Measurements from ENCODE around the gene YTHDF1.
"Not testable (repeated sequence)": the region's sequence is repeated elsewhere in the genome, so short reads cannot be mapped to it uniquely, and the experiment has no call there.

YTHDF1 gene

DNA sequence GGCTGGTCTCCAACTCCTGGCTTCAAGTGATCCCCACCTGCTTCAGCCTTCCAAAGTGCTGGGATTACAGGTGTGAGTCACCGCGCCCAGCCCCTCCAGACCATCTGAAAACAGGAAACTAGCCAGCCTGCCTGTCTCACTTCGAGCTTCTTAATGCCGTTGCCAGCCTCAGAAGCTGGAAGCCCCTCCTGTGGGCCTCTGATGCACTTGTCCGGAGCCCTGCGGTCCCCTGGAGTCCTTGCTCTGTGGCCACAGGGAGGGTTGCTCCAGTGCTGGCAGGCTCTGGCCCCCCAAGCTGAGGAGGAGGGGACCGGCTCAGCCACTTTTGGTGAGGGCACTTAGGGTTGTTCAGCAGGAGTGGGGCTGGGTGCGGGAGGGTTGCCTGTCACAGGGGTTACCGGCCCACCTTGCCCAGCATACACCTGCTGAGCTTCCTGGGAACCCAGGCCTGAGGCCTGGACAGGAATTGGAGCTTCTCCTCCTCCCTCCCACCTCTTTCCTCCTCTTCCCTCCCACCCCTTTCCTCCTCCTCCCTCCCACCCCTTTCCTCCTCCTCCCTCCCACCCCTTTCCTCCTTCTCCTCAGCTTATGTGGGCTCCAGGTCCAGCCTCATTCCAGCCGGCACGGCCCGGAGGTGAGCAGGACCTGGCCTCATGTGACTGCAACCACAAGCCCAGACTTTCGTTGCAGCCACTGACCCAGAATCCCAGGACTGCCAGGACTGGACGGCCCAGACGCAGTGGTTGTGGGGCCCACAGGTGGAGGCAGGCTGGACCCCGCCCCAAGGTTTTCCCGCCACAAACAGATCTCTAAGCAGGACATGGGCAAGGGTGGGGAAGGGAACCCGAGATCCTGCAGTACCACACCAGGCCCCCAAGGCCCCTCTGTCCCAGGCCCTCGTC is 10.4 kb upstream of the YTHDF1 start:
- no peak for DNase-seq (ENCODE audit: low read depth)

DNA sequence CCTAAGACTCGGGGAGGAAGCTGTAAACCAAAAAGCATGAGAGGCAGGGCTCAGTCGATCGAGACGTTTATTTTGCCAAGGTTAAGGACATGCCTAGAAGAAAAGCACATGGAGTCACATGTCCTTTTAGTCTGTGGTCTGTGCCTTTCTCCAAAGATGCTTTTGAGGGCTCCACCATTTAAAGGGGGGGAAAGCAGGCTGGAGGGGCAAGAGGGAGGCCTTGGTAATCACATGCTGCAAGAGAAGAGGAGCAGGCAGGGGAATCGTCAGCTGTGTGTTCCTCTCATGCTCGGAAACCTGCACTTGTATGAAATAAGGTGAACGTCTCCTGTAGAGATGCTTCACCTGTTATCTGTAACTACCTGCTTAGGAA is 9.1 kb upstream of the YTHDF1 start:
- DNase-seq (ENCODE audit: low read depth): no peak

DNA sequence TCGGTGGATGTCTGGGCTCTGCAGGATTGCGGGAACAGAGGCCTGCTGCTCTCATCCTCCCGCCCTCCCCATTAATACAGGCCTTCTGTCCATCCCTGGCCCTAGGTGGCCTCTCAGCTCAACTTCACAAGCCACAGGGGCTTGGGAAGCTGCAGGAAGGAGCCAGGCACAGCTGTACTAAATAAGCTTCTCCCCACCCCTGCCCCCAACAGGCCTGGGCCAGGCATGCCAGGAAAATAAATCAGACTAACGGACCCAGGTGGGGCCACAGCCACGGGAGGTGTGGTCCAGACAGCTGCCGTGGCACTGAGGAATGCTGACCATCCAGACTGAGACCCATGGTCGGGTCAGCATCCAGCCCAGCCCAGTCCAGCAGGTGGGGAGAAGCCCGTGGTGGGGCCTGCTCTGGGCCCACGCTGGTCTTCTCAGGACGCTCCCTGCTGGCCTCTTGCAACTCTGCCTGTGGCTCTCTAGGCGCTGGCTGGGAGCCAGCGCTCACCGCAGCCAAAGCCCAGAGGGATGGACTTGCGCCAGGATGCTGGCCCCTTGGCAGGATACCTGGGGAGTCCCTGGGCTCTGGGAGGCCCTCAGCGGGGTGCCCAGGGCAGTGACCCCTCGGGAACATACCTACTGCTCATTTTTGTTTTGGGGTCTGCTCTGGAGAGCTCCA is 8.6 kb upstream of the YTHDF1 start:
- no peak for DNase-seq (ENCODE audit: low read depth)

DNA sequence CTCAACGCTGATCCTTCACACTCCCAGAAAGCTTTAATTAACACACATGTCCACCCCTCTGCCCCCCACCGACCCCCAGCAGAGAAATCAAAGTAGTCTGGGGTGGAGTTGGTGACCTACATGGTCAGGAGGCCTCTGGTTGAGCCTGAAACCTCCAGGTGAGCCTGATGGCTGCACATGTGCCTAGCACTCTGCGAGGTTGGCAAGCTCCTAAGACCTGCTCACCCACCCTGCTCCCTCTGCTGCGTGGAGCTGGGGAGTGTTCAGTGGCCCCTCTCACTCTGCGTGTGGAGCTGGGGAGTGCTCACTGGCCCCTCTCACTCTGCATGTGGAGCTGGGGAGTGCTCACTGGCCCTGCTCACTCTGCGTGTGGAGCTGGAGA is 7.9 kb upstream of the YTHDF1 start:
- DNase-seq (ENCODE audit: low read depth): no peak

DNA sequence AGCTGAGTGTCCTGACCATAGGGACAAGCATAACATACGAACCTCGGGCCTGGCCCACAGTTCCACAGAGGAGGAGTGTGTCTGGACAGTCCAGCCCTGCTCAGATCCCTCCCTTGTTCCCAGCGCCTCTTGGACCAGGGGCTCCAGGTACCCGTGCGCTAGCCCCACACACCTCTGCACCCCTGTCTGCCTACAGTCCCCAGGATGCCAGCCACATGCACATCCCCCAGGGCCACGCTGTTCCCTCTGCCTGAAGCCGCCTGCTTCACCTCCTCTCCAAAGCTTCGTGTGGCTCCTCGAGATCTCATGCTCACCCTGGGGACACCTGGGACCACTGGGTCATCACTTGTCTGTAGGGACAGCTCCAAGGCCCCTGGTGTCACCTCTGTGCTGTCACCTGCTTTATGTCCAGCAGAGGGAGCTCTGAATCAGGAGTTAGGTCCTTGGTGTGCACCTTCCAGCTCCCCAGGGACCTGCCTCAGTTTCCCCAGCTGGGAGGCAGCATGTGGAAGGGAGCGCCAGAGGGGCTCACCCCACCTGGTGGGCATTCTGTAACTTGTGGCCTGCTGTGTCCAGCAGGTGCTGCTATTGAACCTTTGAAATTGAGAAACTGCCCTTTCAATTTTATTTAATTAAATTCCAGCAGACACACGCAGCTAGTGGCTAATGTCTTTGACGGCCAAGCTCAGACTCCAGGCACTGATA is 7.3 kb upstream of the YTHDF1 start:
- no peak for DNase-seq (ENCODE audit: low read depth)

DNA sequence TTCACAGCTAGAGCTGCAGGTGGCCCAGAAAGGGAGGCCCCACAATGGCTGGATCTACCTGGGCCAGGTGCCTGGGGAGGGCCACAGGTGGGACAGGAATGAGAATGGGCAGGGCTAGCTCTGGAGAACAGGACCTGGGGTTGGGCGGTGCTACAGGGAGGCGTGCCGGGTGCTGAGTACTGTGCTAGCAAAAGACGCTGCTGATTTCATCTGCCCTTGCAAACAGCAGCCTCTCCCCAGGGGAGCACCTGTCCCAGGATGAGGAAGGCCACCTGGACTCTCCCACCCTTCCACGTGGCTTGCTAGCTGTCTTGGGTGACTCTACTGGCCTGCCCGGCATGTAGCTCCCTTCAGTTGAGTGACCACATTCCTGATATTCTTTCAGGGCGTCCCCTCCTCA is 6.6 kb upstream of the YTHDF1 start:
- no peak for DNase-seq (ENCODE audit: low read depth)

DNA sequence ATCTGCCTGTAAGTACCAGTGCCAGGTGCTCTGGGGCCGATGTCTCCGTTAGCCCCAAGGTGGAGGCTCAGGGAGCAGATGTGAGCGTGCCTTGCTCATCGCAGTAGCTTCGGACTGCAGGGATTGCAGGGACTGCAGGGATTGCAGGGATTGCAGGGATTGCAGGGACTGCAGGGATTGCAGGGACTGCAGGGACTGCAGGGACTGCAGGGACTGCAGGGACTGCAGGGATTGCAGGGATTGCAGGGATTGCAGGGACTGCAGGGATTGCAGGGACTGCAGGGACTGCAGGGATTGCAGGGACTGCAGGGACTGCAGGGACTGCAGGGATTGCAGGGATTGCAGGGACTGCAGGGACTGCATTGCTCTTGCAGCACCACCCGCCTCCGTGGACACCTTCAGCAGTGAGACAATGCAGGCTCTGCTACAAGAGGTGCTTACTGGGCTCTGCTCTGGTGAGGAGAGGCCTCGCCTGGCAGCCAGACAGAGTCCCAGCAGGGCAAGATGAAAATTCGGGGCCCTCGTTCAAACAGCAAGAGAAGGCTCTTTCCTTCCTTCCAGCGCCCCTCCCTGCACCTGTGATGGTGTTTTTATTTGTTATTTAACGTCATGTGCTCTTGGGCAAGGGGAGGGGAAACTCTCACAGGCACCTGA is 5.6 kb upstream of the YTHDF1 start:
- DNase-seq (ENCODE audit: low read depth): not testable (repeated sequence)

DNA sequence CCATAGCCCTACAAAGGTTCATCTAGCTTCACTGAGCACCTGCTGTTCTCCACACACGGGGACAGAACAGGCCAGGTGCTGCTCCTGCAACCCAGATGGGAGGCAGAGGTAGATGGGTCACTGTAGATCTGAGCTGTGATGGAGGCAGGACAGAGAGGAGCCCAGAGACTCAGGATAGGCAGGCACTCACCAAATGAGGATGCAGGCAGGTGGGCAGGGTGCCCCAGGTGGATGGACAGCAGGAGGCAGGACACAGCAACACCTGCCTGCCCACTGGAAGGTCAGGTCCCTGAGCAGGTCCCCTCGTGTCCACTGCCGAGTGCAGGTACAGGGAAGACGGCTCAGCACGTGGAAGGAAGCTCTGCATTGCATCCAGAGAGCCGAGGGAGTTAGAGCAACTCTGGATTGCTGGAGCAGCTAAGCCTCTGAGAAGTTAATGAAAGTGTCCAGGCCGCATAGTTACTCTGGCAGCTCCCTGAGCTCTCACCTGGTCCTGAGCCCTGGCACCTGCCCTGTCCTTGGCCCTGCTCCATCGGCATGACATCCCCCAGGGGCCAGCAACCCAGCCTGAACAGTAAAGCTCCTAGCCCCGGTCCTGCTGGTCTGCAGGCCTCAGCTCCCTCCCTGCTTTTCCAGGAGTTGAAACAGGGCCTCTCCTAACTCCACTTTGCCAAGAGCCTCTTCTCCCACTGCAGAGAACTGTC is 4.9 kb upstream of the YTHDF1 start:
- DNase-seq (ENCODE audit: low read depth): no peak

DNA sequence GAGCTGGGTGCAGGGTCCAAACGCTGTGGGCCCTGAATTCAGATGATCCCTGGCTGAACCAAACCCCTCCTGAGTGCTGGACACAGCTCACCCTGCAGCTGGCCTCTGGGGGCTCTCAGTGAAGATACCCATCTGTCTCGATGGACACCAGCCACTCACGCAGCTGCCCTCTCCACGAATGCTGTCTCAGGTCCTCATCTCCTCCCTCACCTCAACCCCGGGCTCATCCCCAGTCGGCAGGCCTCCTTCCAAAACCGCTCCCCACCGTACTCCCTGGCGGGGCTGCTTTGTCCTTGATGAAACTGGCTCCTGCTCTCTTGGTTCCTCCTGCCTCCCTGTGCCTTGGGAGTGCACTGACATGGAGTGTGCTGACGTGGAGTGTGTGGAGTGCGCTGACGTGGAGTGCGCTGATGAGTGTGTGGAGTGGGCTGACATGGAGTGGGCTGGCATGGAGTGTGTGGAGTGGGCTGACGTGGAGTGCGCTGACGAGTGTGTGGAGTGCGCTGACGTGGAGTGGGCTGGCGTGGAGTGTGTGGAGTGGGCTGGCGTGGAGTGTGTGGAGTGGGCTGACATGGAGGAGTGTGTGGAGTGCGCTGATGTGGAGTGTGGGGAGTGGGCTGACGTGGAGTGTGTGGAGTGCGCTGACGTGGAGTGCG is 4.1 kb upstream of the YTHDF1 start:
- DNase-seq (ENCODE audit: low read depth): no peak

DNA sequence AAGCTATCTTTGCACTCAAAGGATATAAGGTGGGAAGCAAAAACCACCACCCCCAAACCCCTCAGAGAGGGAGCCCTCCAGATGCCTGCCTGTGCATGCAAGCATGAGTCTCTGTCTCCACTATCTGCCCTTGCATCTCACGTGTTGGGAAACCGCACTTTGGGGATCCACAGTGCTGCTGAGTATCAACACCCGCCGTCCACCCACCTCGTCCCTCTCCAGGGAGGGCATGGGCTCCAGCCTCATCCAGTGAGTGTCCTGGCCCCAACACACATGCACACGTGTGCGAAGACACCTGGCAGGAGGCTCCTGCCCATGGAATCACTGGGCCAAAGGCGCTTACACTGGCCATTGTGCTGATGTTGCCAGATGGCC is 3.5 kb upstream of the YTHDF1 start:
- no peak for DNase-seq (ENCODE audit: low read depth)

DNA sequence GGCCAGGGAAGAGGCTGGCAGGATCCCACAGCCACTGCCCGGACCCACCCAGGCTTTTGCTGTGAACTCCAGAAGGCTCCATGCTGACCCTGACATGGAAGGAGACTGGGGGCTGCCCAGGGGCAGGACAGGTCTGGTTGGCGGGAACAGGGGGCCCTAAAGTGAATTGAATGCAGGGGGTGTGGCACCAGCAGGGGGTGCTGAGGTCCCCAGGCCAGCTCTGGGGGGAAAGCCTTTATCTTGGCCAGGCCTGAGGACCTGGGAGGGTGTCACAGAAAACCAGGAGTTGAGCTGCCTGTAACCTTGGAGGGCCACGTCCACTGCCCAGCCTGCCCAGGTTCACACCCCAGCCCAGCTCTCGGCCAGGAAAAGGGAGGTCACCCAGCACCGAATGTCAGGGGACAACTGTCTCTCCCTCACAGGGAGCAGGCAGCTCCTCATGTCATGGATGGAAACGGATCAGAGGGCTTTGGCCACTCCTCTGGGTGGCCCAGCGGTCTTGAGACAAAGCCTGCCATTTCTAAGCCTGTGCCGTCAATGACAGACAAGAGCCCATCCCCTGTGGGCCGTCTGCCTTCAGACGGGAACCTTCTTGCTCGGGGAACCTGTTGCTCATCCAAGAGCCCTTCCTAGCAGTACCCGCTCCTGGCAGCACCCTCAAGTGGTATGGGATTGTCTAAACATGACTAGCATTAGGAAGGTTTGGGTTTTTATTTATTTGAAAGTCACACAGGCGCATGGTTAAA is 2.9 kb upstream of the YTHDF1 start:
- no peak for DNase-seq (ENCODE audit: low read depth)

DNA sequence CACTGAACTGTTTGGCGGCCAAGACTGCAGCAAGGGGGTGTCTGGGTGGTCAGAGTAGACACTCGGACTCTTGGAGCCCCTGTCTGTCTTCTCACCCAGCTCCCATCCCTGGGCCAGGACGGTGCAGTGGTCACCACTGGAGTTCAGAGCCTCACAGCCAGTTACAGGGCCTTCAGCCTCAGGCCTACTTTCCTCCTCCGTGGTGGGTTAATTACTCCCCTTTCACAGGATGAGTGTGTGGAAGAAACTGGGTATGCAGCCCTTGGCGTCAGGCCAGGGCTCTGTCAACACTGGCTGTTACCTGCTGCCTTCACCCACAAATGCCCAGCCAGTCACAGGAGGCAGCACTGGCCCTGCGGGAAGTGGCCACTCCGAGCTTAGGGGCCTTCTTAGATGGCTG is 1.8 kb upstream of the YTHDF1 start:
- no peak for DNase-seq (ENCODE audit: low read depth)

DNA sequence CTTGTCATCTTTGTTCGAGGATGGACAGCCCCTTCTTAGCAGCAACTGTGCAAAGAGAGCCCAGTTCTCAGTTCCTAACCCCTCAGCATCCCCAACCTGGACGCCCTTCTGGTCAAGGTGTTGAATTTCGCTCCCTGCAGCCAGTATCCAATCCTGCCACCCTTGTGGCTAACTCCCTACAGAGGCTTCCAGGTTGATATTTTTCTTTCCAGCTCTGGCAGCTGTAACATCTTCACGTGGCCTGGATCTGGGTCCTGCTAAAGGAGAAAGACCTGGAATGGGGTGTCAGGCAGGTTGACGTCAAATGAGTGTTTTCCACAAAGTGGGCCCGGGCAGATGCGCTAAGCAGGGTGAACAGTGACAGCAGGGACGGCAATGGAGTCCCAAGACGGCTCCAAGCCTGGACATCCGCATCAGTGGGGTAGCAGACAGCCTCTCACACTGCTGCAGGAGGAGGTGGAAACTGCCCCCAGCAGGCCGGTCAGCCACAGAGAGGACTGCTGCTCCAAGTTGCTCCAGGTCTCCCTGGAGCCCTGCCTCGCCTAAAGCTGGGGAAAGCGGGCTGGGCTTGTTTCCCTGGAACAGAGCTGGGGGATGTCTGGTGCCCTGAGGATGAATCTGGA is 1.0 kb upstream of the YTHDF1 start:
- DNase-seq (ENCODE audit: low read depth): no peak

DNA sequence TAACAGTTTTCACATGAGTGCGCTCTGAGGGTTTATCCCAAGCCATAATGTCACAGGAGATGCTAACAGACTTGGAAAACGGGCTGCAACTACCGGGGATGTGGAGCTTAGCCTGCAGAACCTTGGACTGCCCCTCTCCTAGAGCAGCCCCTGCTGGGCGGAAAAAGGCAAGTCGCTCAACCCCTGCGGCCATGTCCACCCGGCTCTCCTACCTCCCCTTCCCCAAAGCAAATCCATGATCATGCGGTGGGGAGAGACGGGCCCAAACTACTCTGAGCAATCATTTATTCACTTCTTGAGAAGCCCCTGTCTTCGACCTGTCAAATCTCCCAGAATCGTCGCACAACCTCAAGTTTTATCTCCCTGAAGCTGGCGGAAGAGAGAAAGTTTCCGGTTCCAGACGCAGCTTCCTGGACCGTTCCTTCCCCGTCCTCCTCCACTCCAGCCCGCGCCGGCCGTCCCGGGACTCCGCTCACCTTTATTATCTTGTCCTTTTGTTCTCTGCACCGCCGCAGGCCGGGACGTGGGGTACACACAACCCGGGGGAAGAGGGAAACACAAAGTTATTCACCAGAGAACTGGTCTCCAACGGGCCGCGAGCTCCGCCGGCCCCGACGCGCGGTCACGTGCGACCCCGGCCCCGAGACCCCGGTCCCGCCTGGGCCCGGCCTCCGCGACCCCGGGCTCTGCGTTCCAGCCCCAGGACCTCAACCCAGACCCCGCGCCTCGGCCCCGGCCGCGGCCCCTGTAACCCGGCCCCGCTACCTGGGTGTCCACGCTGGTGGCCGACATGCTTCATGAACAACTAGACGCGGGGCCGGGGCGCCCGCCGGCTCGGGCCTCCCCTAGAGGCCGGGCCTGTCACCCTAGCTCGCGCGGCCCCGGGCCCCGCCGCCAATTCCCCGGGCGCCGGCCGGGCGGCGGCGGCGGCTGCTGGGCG is 560 bp downstream of the YTHDF1 start:
- DNase-seq (ENCODE audit: low read depth): peak; percentile 4

DNA sequence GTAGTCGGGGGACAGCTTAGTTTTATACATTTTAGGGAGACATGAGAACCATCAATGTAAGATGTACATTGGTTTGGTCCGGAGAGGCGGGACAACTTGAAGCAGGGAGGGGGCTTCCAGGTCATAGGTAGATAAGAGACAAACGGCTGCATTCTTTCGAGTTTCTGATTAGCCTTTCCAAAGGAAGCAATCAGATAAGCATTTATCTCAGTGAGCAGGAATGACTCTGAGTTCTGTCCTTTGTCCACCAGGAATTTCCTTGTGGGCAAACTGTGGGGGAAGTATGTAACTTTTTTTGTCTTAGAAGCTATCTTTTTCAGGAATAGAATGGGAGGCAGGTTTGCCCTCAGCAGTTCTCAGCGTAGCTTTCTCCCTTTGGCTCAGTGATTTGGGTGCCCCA is 1.4 kb downstream of the YTHDF1 start:
- no peak for DNase-seq (ENCODE audit: low read depth)

DNA sequence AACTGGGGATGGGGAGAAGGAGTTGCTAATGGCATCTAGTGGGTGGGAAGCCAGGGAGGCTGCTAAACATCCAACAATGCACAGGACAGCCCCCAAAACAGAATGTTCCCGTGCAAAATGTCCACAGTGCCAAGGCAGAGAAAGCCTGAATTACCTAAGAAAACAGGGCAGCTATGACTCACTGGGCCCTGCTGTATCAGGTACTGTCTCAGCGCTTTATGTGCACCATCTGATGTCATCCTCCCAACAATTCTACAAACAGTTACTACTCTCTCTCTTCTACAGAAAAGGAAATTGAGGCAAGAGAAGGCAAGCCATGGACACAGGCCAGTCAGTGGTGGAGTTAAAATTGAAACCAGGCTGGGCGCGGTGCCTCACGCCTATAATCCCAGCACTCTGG is 3.1 kb downstream of the YTHDF1 start:
- DNase-seq (ENCODE audit: low read depth): no peak

DNA sequence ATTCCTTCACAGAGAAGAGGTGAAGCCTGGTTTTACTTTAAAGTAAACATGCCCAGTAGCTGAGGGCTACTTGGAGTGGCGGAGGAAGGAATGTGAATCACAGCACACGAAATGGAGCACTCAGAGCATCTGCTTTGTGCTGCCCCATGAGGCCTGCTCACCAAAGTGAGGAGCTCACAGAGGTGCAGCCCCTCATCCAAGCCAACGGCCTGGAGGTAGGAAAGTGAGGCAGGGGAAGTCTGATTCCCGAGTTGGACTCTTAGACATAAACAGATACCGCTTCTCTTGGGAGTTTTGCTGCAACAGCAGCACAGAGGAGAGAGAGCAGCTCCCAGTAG is 3.6 kb downstream of the YTHDF1 start:
- DNase-seq (ENCODE audit: low read depth): no peak

DNA sequence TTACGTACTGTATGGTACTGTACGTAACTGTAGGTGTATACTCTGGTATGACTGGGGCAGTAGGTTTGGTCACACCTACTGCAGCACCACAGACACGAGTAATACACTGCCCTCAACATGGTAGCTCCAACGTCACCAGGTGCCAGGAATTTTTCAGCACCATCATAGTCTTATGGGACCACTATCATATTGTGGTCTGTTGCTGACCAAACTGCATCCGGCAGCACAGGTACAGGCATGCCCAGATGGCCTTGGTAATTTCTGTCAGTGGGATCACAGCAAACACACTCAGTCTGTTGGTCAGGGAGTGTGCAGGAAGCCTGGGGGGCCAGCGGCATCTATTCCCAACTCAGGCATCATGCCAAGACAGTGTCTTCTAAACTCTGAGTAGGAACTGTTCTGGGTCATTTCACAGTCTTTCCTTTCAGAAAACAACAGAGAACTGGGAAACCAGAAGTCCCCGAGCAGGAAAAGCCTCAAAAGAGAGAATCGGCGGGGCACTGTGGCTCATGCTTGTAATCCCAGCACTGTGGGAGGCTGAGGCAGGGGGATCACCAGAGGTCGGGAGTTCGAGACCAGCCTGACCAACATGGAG is 5.8 kb downstream of the YTHDF1 start:
- DNase-seq (ENCODE audit: low read depth): no peak

DNA sequence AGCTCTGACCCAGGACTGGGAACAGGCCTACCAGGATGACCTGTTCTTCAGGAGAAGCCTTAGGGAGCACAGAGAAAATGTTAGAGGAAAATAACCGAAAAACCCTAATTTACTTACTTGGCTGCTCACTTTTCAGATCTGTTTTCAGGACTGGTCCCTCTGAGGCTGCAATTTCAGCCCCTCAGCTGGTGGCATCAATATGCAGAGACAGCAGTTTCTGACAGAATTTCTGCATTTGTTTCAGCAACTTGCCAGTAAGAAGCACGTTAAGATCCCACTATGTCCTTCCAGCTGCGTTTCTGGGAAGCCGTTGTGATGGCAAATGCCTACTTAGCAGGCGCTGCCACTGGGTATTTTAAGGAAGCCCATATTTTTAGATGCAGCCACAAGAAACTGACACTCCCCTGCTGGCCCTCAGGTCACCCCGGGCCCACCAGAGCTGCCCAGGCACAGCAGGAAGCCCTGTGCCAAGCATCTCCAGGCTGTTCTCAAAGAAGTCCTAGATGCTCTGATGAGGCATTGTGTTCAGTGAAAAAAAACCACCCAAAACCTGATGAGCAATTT is 7.5 kb downstream of the YTHDF1 start:
- no peak for DNase-seq (ENCODE audit: low read depth)

All from activated T-cell treated with anti-CD3 and anti-CD28 coated beads for 48 hours (primary cell).